Renal cortex interstitium (tissue), 15 donors: Measurements from ENCODE around the gene CCNF. TPM values are rescaled to one million over a fixed set of nuclear protein-coding genes. Genes with fewer than 3 reads are reported as not detected.
"Not testable (repeated sequence)": the region's sequence is repeated elsewhere in the genome, so short reads cannot be mapped to it uniquely, and the experiment has no call there.

Experiments
- DNase-seq, 11 donors: peaks; one replicate each; pipeline ENCODE4 v3.0.0-alpha.2; 2013; ENCODE audit warnings: low read depth in 9 of 11, low spot score in 4 of 11; ENCODE audit errors: extremely low read depth in 1 of 11
- long read RNA-seq, 16 experiments: transcript quantifications; one replicate each; lab custom pipeline, GENCODE V29; 2026
- polyA plus RNA-seq, 3 donors: library from polyadenylated mRNA; unstranded; fragments of 120-200 nt; gene quantifications; one replicate each; pipeline ENCODE4 v1.2.1, GENCODE V29; 2013; ENCODE audit not compliant: insufficient read length in 3 of 3

The CCNF gene
- 10 to 100 TPM in 2 of 3 donors, 1 to 10 TPM in 1; 9.5 to 14.0 (median 11.9) TPM for polyA plus RNA-seq
- long read RNA-seq, donor 1, full-length matches to known transcripts = 3 of 3 reads
- long read RNA-seq, donor 1, partial matches to known transcripts = 0 of 3 reads
- long read RNA-seq, donor 1, other reads (novel, unspliced or antisense) = 0 of 3 reads
- long read RNA-seq, donor 2, full-length matches to known transcripts = 1 of 1 reads
- long read RNA-seq, donor 2, partial matches to known transcripts = 0 of 1 reads
- long read RNA-seq, donor 2, other reads (novel, unspliced or antisense) = 0 of 1 reads
- long read RNA-seq, donor 3, full-length matches to known transcripts = 1 of 1 reads
- long read RNA-seq, donor 3, partial matches to known transcripts = 0 of 1 reads
- long read RNA-seq, donor 3, other reads (novel, unspliced or antisense) = 0 of 1 reads
- long read RNA-seq, donor 4 = 0 reads
- long read RNA-seq, donor 5 = 0 reads
- long read RNA-seq, donor 6, full-length matches to known transcripts = 1 of 1 reads
- long read RNA-seq, donor 6, partial matches to known transcripts = 0 of 1 reads
- long read RNA-seq, donor 6, other reads (novel, unspliced or antisense) = 0 of 1 reads
- long read RNA-seq, donor 7, full-length matches to known transcripts = 1 of 1 reads
- long read RNA-seq, donor 7, partial matches to known transcripts = 0 of 1 reads
- long read RNA-seq, donor 7, other reads (novel, unspliced or antisense) = 0 of 1 reads
- long read RNA-seq, donor 8 = 0 reads
- long read RNA-seq, donor 9, full-length matches to known transcripts = 4 of 4 reads
- long read RNA-seq, donor 9, partial matches to known transcripts = 0 of 4 reads
- long read RNA-seq, donor 9, other reads (novel, unspliced or antisense) = 0 of 4 reads
- long read RNA-seq, donor 10, full-length matches to known transcripts = 2 of 2 reads
- long read RNA-seq, donor 10, partial matches to known transcripts = 0 of 2 reads
- long read RNA-seq, donor 10, other reads (novel, unspliced or antisense) = 0 of 2 reads
- long read RNA-seq, donor 11, full-length matches to known transcripts = 3 of 3 reads
- long read RNA-seq, donor 11, partial matches to known transcripts = 0 of 3 reads
- long read RNA-seq, donor 11, other reads (novel, unspliced or antisense) = 0 of 3 reads
- long read RNA-seq, donor 12, full-length matches to known transcripts = 1 of 1 reads
- long read RNA-seq, donor 12, partial matches to known transcripts = 0 of 1 reads
- long read RNA-seq, donor 12, other reads (novel, unspliced or antisense) = 0 of 1 reads
- long read RNA-seq, donor 13 = 0 reads
- long read RNA-seq, donor 14, full-length matches to known transcripts = 1 of 1 reads
- long read RNA-seq, donor 14, partial matches to known transcripts = 0 of 1 reads
- long read RNA-seq, donor 14, other reads (novel, unspliced or antisense) = 0 of 1 reads
- long read RNA-seq, donor 15, full-length matches to known transcripts = 2 of 2 reads
- long read RNA-seq, donor 15, partial matches to known transcripts = 0 of 2 reads
- long read RNA-seq, donor 15, other reads (novel, unspliced or antisense) = 0 of 2 reads
- long read RNA-seq, donor 16, full-length matches to known transcripts = 8 of 8 reads
- long read RNA-seq, donor 16, partial matches to known transcripts = 0 of 8 reads
- long read RNA-seq, donor 16, other reads (novel, unspliced or antisense) = 0 of 8 reads

DNA sequence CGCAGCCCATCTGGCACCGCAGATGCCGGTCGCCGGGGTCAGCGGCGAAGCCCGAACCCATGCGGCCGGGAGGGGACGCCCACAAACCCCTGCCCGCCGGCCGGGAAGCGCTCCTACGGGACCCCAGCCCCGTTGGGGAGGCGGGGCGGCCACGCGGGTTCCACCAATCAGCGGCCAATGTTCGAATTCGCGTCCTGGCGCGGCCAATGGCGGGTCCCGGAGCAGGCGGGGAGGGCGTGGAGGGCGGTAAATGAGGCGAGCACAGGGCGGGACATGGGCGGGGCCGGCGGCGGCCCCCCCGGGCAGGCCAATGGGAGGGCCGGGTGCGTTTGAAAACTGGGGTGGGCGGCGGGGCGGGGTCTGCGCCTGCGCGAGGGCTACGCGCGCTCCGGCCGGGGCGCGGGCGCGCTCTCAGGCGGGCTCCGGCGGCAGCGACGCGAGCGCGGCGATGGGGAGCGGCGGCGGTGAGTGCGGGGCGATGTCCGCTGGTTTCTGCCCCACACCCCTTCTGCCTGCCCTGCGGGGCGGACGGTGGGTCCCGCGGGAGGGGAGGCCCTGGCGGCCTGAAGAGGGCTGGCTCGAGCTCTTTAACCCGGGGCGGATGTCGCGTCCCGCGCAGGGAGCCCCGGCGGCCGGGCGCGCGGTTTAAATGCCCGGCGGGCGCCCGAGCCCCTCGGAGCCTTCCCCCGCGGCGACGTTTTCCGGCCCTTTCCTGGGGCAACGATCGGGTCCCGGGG, at the start of gene CCNF:
Gene CCNF (plus strand): TSS at position 414 of the 737 bp plus-strand sequence. CDS start 35 bp downstream, at position 449.
- DNase-seq = peak; percentile 84 to 95 (median 94)

DNA sequence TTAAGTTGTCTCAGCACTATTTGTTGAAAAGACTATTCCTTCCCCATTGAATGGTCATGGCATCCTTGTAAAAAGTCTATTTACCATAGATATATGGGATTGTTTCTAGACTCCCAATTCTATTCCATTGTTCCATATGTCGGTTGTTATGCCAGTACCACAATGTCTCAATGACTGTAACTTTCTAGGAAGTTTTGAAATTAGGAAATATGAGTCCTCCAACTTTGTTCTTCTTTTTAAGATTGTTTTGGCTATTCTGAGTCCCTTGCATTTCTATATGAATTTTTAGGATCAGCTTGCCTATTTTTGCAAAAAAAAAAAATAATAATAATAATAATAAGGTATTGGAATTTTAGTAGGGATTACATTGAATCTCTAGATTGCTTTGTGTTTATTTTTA, 45.7 kb upstream of the CCNF start:
- no peak for DNase-seq

- DNase-seq = no peak
Observed at GRCh38 chr16:2384426-2384825, 44.8 kb upstream of the CCNF start.

DNA sequence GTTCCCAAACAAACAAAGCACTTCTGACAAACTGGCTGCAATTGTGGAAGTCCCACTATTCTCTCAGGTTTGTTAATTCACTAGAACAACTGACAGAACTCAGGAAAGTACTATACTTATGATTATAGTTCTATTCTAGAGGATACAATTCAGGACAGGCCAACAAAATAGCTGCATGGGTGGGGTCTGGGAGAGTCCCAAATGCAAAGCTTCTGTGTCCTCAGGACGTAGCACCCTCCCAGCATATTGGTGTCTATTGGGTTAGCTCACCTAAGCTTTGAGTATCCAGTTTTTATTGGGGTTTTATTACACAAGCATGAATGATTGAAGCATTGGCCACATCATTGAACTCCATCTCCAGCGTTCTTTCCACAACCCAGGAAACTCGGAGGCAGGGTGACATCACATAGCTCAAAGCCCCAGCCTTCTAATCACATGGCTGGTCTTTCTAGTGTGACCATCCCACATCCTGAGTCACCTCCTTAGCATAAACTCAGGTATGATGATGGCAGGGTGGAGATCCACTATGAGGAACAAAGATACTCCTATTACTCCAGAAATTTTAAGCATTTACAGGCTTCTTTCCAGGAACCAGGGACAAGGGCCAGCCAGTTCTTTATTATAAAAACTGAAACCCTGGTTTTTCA, 43.9 kb upstream of the CCNF start:
- DNase-seq = no peak

GRCh38 chr16:2385982-2386381, 43.3 kb upstream of the CCNF start:
- not testable (repeated sequence) for DNase-seq

DNA sequence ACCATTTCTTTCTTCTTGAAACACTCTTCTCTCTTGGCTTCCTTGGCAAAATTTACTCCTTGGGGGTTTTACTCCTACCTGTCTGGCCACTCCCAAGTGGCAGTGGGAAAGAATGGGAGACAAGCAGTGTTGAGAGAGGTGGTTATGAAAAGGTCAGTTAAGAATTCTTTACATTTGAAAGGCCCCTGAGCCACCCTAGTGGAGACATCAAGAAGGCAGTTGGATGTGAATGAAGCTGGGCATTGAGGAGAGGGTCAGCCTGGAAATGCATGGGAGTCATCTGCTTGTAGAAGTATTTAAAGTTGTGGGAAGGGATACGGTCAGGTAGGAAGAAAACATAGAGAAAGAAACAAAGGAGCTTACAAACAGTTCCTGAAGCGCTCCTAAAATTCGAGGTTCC, 42.3 kb upstream of the CCNF start:
- no peak for DNase-seq

DNA sequence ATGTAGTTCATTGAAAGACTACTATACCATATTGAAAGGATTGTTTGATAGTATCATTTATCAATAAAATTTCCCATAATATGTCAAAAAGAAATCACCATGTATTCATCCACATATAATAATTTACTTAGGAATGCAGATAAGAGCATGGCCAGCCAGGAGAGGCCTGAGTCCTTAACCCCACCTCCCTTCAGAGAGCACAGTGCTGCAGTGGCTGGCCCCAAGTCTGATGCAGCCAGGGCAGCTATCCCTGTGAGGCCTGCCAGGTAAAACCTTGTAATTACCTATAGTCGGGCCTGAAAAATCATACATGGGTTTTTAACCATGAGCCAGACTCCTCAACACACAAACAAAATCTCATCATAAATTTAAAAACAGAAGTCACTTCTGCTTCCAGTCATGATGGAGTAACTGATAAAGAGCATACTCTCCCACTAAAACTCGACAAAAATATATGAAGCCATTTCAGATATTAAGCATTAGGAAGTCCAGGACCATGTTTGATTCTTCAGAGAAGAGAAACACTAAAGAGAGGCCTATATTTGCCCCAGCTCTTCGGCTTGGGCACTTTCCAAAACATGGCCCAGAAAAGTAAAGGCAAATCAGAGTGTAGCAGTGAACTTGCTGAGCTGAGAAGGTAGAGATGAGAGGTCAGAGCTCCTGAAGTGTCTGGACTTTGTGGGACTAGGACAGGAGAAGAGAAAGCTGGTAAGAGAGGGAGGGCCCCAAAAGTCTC, 40.9 kb upstream of the CCNF start:
- no peak for DNase-seq

- DNase-seq = no peak
Observed at GRCh38 chr16:2388875-2389433, 40.3 kb upstream of the CCNF start.

DNA sequence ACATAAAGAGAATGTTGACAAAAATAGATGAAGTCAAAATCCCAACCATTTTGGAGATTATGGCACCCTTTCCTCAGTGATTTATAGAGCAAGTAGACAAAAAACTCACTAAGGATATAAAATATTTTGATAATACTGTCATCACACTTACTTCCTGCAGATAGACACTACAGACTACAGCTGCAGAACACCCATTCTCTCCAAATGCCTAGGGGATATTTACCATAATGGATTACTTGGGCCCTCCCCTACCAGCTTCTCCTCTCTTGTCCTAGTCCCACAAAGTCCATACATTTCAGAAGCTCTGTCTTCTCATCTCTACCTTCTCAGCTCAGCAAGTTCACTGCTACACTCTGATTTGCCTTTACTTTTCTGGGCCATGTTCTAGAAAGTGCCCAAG, 37.2 kb upstream of the CCNF start:
- DNase-seq = no peak

GRCh38 chr16:2398520-2398919, 30.7 kb upstream of the CCNF start:
- no peak for DNase-seq

- DNase-seq = no peak
Observed at GRCh38 chr16:2404099-2404498, 25.1 kb upstream of the CCNF start.

- no peak for DNase-seq
Observed at GRCh38 chr16:2415085-2415484, 14.2 kb upstream of the CCNF start.

DNA sequence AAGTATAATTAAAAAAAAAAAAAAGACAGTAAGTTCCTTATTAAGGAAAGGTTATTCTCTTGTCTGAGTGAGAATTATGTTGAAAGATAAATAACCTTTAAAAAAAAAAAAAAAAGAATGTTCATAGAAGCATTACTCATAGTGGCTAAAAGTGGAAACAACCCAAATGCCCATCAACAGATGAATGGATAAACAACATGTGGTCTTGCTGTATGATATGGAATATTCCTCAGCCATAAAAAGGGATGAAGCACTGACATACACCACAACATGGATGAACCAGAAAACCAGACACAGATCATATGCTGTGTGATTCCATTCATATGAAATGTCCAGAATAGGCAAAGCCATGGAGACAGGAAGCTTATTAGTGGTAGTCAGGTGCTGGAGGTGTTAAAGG, 9.2 kb upstream of the CCNF start:
- no peak for DNase-seq

GRCh38 chr16:2422123-2422867, 7.0 kb upstream of the CCNF start:
- DNase-seq = no peak

DNA sequence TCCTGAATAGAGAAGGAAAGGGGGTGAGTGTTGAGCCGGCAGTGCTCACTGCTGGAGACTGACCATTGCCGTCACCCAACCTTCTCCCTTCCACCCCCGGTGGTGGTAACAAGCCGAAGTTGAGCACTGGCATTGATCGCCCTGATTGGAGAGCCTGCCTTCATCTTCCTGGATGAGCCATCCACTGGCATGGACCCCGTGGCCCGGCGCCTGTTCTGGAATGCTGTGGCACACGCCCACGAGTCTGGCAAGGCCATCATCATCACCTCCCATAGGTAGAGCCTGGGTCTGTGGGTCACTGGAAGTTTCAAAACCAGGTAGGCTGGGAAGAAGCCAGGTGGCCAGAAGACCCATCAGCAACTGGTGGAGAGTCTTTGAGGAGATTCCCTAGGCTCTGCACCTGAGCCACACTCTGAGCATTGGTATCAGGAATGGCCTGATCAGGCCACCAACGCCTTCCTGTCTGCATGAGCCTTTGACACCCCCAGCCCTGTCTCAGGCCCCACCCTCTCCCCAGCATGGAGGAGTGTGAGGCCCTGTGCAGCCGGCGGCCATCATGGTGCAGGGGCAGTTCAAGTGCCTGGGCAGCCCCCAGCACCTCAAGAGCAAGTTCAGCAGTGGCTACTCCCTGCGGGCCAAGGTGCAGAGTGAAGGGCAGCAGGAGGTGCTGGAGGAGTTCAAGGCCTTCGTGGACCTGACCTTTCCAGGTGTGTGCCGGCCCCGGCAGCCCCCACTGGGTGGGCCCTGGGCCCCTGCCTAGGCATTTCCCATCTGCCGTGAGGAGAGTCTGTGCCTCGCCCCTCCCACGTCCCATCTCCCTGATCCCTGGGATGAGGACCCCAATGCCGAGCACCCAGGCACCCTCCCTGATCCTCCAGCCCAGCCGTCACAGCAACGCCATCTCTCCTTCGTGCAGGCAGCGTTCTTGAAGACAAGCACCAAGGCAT, 4.9 kb upstream of the CCNF start:
- no peak for DNase-seq
